GF-D8 (cell line): ENCODE results near the gene CDX4.
"Not testable (repeated sequence)": the region's sequence is repeated elsewhere in the genome, so short reads cannot be mapped to it uniquely, and the experiment has no call there.

Experiments used
- DNase-seq: peaks from one replicate; lab custom pipeline; 2025; lab: John Stamatoyannopoulos, UW

Gene CDX4, protein sequence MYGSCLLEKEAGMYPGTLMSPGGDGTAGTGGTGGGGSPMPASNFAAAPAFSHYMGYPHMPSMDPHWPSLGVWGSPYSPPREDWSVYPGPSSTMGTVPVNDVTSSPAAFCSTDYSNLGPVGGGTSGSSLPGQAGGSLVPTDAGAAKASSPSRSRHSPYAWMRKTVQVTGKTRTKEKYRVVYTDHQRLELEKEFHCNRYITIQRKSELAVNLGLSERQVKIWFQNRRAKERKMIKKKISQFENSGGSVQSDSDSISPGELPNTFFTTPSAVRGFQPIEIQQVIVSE

DNA sequence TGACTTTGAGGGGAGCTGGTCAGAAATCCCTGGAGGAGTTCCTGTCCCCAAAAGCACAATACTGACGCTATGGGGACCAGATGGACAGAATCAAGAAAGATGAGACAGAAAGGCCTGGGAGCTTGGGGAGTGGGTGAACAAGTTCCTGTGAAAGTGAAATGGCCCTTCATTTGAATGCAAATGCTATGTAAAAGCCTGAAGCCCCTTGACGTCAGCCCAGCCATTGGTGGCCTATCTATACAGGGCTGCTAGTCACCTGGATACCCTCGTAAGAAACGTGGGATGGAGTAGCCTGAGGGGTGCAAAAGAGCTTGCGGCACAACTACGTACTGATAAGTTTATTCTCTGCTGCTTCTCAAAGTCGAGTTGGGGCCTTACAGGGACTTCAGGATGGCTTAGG is at the start of gene CDX4:
Gene CDX4, plus strand, starts transcription at position 223 of the 400 bp plus-strand sequence. CDS start 201 bp downstream, outside the sequence.
- DNase-seq, result no peak

DNA sequence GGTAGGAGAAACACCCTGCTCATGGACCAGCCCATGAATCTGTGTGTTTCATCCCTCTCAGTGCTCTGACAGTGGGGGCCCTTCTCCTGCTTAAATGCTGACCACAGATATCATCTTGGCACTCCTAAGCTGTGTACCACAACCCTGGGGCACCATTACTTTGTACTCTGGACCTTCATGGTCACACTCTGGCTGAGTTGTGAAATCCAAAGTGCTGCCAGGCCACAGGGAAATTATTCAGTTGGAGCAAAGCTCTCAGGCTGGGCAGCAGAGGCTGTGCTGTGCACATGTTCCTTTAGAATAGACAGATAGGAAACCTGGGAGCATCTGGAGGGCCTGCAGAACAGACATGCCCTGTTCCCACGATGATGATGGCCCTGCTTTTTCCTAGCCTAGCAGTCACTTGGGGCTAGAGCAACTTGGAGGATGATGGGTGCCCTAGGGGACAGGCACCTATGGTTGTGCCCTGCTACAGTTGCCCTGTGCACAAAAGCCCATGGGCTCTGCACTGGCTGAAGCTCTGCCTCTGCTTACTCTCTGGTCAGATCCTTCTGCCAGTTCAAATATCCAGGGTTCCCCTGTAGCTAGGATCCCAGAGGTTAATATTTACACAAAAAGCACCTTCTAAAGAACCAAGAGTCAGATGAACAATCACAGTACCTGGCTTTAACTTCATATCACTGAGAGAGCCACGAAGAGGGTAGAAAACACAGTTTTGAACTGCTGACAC is 48.5 kb upstream of the CDX4 start:
- DNase-seq, result no peak

DNA sequence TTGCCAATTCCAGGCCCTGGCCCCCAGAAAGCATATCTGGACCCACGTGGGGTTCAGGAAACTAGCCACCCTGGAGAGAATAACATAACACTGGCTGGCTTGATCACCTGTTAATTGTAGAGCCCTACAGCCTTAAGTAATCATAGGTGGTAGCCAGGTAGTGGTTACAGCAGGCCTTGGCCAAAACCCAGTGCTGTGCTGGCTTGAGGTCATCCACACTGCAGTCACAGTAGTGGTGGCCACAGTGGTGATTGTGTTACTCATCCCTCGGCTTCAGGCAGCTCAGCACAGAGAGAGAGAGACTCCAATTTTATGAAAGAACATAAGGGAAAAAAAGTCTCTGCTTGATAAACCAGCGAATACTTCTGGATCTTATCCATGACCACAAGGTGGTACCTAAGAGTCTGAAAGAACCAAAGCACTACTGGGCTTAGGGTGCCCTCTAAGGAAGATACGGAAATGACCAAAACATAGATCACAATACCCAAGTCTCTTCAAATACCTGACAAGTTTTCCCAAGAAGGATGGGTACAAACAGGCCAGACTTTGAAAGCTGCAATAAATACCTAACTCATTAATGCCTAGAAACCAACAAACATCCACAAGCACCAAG is 46.6 kb upstream of the CDX4 start:
- no peak for DNase-seq

DNA sequence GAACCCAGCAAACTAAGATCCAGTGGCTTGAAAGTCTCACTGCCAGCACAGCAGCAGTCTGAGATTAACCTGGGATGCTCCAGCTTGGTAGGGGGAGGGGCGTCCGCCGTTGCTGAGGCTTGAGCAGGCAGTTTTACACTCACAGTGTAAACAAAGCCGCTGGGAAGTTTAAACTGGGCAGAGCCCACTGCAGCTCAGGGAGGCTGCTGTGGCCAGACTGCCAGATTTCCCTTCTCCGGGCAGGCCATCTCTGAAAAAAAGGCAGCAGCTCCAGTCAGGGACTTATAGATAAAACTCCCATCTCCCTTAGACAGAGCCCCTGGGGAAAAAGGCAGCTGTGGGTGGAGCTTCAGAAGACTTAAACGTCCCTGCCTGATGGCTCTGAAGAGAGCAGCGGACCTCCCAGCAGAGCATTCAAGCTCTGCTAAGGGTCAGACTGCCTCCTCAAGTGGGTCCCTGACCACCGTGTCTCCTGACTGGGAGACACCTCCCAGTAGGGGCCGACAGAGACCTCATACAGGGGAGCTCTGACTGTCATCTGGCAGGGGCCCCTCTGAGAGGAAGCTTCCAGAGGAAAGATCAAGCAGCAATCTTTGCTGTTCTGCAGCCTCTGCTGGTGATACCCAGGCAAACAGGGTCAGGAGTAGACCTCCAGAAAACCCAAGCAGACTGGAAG is 45.1 kb upstream of the CDX4 start:
- no peak for DNase-seq

DNA sequence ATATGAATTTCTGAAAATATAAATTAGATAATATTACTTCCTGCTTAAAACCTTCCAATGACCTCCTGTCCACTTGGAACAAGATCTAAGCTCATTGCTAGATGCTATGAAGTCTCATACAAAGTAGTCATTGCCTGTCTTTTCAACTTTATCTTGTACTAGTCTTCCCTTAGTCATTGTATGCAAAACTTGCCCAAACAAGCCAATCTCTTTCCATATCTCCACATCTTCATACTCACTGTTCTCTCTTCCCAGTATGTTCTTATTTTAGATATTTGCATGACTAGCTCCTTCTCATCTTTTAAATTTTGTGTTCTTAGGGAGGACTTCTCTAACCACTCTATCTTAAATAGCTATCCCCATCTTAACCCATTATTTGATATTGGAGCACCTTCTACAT is 33.9 kb upstream of the CDX4 start:
- DNase-seq, result no peak

DNA sequence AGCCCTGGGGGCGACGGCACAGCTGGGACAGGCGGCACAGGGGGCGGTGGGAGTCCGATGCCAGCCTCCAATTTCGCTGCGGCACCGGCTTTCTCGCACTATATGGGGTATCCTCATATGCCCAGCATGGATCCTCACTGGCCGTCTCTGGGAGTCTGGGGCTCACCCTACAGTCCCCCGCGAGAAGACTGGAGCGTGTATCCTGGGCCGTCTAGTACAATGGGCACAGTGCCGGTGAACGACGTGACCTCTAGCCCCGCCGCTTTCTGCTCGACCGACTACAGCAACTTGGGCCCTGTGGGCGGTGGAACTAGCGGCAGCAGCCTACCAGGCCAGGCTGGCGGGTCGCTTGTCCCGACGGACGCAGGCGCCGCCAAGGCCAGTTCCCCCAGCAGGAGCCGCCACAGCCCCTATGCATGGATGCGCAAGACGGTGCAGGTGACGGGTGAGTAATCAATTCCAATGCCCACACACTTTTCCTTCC is 500 bp downstream of the CDX4 start:
- no peak for DNase-seq

DNA sequence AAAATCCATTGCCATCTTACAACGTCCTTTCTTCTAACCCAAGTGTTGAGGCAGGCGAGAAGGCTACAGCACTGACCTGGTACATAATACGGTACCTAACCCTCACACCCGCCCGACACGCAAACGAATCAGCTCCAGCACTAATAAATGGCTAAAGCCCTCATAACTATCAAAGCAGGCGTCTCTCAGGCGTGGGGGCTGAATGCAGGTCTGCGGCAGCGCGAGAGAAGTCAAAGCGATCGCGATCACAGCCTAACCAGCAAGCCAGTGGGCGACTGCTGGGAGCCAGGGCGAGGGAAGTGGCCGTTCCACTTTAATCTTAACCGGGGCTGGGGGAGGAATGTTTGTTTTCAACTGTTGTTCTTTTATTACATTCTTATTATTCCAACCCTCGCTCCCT is 1.5 kb downstream of the CDX4 start:
- DNase-seq, result no peak

DNA sequence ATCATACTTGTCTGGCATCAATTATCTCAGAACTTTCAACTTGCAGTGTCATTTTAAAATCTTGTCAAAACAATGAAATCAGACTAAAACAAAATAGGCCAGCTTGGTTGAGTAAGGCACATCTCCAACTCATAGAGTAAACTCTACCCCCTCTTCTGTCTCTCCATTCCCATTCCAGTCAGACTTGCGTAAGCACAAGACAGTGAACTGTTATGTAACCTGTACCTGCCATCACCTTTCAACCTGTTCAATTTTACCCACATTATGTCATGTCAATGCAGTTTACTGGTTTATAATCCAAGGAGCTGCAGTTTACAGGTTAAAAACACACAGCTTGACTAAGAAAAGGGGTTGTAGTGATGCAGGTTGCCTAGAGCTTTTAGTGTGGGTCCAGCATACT is 8.3 kb downstream of the CDX4 start:
- DNase-seq, result no peak

DNA sequence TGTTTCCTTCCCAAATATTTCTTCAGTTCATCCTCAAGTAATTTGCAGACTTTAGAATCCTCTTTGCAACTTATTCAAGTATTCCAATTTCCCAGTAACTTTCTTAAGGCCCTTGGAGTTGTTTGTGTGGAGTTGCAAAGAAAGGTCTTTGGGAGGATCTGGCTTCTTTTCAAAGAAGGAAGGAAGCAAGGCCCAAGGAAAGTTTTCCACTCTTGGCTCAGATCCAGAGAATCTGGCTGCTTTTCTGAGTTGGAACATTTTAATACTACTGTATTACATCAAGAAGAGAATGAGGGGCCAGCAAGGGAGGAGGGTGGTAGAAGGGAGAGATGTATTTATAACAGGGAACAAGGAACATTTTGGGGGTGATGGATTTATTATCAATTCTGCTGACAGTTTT is 10.5 kb downstream of the CDX4 start:
- DNase-seq, result no peak

DNA sequence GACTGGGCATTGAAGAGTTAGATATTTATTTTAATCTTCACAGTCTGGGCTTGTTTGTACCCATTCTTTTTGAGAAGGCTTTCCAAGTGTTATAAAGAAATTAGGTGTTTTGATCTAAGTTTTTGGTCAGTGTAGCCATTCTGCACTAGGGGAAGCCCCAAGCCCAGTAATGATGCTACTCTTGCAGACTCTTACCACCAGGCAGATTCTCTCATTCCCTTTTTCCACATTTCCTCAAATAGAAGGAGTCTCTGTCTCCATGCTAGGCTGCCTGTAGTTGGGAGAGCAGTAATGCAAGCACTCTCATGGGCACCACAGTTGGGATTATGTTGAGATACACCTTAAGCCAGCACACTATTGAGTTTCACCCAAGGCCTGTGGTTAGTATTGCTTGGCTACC is 21.5 kb downstream of the CDX4 start:
- DNase-seq, result no peak

DNA sequence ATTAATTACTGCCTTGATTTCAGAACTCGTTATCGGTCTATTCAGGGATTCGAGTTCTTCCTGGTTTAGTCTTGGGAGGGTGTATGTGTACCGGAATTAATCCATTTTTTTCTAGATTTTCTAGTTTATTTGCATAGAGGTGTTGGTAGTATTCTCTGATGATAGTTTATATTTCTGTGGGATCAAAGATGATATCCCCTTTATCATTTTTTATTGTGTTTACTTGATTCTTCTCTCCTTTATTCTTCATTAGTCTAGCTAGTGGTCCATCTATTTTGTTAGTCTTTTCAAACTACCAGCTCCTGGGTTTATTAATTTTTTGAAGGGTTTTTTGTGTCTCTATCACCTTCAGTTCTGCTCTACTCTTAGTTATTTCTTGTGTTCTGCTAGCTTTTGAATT is 32.1 kb downstream of the CDX4 start:
- DNase-seq, result no peak

DNA sequence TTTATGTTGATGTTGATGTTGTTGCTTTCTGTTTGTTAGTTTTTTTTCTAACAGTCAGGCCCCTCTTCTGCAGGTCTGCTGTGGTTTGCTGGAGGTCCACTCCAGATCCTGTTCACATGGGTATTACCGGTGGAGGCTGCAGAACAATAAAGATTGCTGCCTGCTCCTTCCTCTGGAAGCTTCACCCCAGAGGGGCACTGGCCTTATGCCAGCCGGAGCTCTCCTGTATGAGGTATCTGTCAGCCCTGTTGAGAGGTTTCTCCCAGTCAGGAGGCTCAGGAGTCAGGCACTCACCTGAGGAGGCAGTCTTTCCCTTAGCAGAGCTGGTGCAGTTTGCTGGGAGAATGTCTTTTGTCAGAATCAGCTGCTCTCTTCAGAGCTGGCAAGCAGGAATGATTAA is 34.7 kb downstream of the CDX4 start:
- no peak for DNase-seq

DNA sequence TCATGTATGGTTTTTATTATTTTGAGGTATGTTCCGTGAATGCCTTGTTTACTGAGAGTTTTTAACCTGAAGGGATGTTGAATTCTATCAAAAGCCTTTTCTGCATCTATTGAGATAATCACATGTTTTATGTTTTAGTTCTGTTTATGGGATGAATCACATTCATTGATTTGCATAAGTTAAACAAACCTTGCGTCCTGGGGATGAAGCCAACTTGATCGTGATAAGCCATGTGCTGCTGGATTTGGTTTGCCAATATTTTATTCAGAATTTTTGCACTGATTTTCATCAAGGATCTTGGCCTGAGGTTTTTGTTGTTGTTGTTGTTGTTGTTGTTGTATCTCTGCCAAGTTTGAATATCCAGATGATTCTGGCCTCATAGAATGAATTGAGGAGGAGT is 43.8 kb downstream of the CDX4 start:
- no peak for DNase-seq

DNA sequence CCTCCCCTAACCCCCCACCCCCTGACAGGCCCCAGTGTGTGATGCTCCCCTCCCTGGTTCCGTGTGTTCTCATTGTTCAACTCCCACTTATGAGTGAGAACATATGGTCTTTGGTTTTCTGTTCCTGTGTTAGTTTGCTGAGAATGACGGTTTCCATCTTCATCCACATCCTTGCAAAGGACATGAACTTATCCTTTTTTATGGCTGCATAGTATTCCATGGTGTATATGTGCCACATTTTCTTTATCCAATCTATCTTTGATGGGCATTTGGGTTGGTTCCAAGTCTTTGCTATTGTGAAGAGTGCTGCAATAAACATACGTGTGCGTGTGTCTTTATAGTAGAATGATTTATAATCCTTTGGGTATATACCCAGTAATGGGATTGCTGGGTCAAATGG is 45.3 kb downstream of the CDX4 start:
- DNase-seq, result not testable (repeated sequence)
